Adipose tissue (tissue), 3 donors: ENCODE measurements around the gene UTS2B. TPM values are rescaled to one million over a fixed set of nuclear protein-coding genes. Genes with fewer than 3 reads are reported as not detected.

Experiments used
- H3K27ac ChIP-seq: one replicate; pipeline ENCODE4 v1.5.1; 2013; ENCODE audit warnings: low read depth, low read length
- WGBS, 3 donors: extraction: QIAGEN DNeasy Blood & Tissue Kit; methylation state at CpG; one replicate each; pipeline ENCODE4 v1.1.7; 2013; 5-methylcytosine and 5-hydroxymethylcytosine counted together
- polyA plus RNA-seq, 3 donors: library from polyadenylated mRNA; stranded (reverse); fragments of 200-250 nt; gene quantifications; one replicate each; pipeline ENCODE4 v1.2.3, GENCODE V29; 2013
- donor health status: healthy with polysubstance abuse.
- donor health status: Bipolar disorder and iron deficiency.
- donor health status: healthy.

UTS2B gene, protein sequence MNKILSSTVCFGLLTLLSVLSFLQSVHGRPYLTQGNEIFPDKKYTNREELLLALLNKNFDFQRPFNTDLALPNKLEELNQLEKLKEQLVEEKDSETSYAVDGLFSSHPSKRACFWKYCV
- under 1 TPM in 2 of 3 donors, not detected in 1; 0.15 to 0.70 TPM for polyA plus RNA-seq

DNA sequence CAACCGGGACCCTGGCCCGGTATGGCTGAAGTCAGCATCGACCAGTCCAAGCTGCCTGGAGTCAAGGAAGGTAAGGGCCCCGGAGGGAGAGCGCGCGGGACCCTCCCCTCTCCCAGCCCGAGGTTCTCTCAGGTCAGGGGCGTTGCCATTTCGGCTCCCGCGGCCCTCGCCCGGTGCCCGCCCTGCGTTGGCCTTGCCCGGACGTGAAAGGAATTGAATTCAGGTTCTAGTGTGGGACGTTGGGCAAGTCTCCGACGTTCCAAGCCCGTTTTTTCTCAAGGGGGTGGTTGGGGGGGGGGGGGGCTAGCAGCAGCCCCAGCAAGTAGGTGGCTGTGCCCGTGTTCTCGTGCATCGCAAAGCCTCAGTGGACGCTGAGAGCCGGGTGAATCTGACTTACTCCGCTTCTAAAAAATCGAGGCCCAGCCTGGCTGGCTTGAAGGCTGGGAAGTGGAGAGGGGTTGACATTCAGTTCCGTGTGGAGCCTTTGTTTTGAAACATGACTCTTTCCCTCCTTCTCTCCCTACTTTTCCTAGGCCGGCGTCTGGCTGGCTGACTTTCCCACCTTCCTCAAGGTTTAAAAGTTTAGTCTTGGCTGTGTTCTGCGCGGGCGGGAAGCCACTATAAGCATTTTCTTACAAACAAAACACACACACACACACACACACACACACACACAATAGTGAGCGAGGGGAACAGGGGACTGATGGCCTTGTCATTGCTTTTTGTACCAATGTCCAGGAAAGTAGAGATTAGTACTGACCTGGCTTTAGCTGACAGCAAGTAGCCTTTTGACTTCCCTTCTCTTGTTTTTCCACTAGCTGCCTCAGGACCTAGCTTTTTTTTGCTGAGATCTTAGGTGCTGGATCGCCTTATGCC, at the start of gene UTS2B:
Gene UTS2B (minus strand): TSS at position 873 of the 876 bp plus-strand sequence. CDS start 48,337 bp downstream, outside the sequence.
- 1 to 5% (median 3%) methylated on average over 30 to 37 of the region's 37 CpGs for WGBS, 3 donors
- H3K27ac ChIP-seq, result peak within 1 kb of the TSS; percentile 60

GRCh38 chr3:191380001-191380400, 49.7 kb upstream of the UTS2B start:
- no peak overlapping the region for H3K27ac ChIP-seq
- 37 to 80% (median 64%) methylated on average over 2 of the region's 2 CpGs for WGBS, 3 donors

DNA sequence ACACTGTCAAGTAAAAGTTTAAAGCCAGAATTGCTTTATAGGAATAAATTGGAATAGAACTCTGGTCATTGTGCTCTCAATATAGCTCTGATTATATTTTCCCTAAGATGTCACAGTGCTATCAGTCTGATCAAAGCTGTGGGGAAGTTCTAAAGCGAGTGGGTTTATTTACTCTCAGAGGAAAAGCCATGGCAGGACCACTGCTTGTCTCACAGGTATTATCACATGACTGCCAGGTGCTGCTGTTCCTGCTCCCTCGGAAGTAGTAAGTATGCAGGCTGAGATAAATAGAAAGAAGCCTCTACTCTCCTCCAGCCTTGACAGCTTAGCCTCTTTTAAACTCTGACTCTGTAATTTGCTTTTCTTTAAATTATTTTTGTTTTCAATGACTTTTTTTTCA, 49.1 kb upstream of the UTS2B start:
- 35 to 72% (median 47%) methylated on average over 2 of the region's 2 CpGs for WGBS, 3 donors
- H3K27ac ChIP-seq, result no peak overlapping the region

GRCh38 chr3:191378142-191378812, 48.0 kb upstream of the UTS2B start:
- H3K27ac ChIP-seq, result no peak overlapping the region

DNA sequence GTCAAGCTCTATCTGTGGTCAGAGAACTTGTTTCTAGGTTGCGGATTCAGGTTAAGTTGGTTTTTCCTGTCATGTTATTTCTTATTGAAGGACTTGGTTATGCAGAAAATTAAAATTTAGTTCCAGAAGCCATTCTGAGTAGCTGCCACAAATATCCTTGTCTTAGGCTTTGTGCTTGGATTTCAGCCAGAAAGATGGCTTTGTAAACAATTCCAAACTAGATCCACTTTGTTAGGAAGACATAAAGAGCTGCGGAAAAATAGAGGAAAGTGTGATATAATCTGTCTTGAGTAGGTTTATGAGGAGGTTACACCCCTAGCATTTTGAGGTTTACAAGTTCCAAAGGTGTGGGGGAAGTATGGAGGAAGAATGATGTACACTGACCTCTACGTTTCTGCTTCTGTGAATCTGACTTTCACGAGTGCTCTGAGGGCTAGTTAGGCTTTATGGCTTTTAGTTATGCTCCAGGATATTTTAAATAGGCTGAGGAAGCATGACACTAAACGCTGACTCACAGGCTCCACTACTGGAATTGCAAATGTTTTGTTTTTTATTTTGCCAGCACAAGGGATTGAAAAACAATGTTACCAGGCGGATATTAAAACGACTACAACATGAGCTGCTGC, 46.3 kb upstream of the UTS2B start:
- H3K27ac ChIP-seq, result peak overlapping the region; percentile 12

GRCh38 chr3:191373327-191373726, 43.0 kb upstream of the UTS2B start:
- WGBS, 3 donors, result 76 to 95% (median 90%) methylated on average over 4 of the region's 4 CpGs
- H3K27ac ChIP-seq, result no peak overlapping the region

More for the DNA sequence above, 46.3 kb upstream of the UTS2B start:
- 49 to 75% (median 56%) methylated on average over 7 of the region's 7 CpGs for WGBS, 3 donors

DNA sequence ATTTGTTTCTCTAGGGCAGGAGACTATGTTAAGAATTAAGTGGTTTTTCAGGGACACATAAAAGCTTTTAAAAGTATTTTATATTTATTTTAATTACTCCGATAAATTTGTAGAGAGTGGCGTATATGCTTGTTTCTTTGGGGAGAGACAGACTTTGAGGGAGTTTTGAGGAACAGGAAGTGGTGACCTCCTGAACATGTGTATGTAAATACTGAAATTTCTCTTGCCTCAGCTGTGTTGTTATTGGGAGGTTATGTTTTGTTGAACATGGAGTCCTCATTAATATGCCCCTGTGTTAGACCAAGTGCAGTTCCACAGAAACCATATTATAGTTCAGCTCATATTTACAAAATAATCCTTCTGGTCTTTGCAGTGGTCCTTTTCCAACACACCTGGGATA, 41.8 kb upstream of the UTS2B start:
- WGBS, 3 donors, result 86 to 96% (median 90%) methylated on average over 2 of the region's 2 CpGs
- no peak overlapping the region for H3K27ac ChIP-seq

- H3K27ac ChIP-seq, result no peak overlapping the region
- 69 to 82% (median 79%) methylated on average over 2 of the region's 2 CpGs for WGBS, 3 donors
Measured at GRCh38 chr3:191369616-191370010, 39.3 kb upstream of the UTS2B start.

- no peak overlapping the region for H3K27ac ChIP-seq
Measured at GRCh38 chr3:191368755-191369615, 38.7 kb upstream of the UTS2B start.

DNA sequence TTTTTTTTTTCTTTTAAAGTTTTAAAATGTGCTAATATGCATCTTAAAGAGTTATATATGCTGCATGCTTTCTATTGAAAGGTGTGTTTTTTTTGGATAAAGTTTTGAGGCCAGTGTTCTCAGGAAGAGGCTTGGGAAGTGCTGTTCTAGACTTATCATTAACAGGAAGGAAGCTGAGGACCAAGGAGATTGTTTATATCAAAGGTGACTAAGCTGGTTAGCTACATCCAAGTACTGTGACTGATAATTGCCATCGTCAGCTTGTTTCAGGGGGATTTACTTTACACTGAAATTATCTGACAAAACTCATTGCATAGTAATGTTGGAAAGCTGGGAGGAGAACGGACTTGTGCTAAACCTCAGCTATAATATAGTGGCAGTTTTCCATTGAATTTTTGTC, 36.3 kb upstream of the UTS2B start:
- H3K27ac ChIP-seq, result no peak overlapping the region

More at GRCh38 chr3:191368755-191369615, 38.7 kb upstream of the UTS2B start:
- whole genome bisulfite sequencing, 3 donors, result 86 to 95% (median 94%) methylated on average over 5 of the region's 5 CpGs

DNA sequence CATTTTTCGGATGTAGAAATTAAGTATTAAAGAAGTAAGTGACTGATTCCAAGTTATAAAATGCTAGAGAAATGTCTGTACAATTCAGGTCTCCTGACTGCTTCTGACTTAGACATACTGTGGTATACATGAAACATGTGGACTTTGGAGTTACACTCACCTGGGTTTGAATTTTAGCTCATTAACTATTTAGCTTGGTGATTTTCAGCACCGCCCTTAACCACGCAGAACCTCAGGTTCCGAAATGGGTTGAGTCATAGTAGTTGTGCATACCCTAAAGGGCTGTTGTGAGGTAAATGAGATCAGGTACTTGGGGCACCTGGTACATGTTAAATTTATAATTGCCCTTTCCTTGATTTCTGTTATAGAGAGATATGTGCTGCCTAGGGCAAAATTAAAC, 32.9 kb upstream of the UTS2B start:
- WGBS, 3 donors, result 80 to 96% (median 95%) methylated on average over 4 of the region's 4 CpGs
- no peak overlapping the region for H3K27ac ChIP-seq

More for the DNA sequence above, 36.3 kb upstream of the UTS2B start:
- WGBS, 3 donors, result 64 to 86% (median 74%) methylated on average over 2 of the region's 2 CpGs

DNA sequence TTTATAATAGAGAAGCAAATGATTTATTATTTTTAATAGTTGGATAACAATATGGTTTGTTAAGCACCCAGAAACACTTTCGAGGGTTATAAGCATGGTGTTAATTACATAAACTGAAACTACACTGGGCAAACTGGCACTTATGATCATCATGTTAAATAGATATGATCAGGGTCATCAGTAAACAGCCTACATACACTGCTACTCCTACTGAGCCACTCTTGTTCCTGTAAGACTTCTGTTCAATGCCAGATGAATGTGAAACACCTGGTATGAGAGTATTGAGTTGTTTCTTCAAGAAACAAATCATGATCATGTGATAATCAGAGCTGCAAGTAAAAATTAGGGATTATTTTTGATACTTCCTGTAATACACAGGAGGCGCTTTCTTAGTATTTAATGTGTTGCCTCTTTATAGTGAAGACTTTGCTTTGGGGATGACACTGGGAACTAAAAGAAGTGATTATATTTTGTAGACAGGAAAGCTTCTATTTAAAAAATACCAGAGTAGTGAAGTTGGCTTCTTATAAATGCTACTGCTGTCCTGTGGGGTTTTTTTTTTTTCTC, 32.3 kb upstream of the UTS2B start:
- H3K27ac ChIP-seq, result no peak overlapping the region
- WGBS, 3 donors, result 92 to 95% (median 92%) methylated on average over 2 of the region's 2 CpGs

DNA sequence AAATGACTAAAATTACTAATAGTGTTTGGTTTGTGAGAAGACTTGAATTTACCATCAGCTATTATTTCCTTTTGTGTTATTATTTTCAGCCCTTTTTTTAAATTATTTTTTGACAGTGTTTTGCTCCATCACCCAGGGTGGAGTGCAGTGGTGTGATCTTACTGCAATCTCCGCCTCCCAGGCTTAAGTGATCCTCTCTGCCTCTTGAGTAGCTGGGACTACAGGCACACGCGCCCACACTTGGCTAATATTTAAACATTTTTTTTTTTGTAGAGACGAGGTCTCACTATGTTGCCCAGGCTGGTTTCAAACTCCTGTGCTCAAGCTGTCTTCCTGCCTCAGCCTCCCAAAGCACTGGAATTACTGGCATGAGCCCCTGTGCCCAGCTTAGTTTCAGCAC, 31.7 kb upstream of the UTS2B start:
- no peak overlapping the region for H3K27ac ChIP-seq
- whole genome bisulfite sequencing, 3 donors, result 76 to 89% (median 88%) methylated on average over 4 of the region's 4 CpGs

- no peak overlapping the region for H3K27ac ChIP-seq
- WGBS, 3 donors, result 93 to 100% (median 95%) methylated on average over 1 of the region's 1 CpG
Measured at GRCh38 chr3:191361456-191361855, 31.1 kb upstream of the UTS2B start.

DNA sequence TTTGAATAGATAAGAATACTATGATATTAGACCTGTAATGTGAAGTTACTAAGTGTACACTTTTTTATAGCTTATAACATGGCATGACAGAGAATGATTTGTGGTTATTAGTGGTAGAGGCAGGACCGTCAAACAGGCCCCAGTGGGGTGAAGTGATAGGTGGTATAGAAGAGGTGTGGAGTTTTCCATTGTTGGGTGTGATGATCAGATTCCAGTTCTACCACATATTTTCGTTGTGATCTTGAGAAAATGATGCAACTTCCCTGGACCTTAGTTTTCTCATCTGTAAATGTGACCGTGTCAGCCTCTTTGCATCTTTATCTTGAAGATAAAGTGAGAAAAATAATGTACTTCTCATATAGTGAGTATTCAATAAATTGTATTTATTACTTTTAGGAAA, 30.3 kb upstream of the UTS2B start:
- WGBS, 3 donors, result 89 to 92% (median 89%) methylated on average over 3 of the region's 3 CpGs
- no peak overlapping the region for H3K27ac ChIP-seq

GRCh38 chr3:191358929-191359328, 28.6 kb upstream of the UTS2B start:
- WGBS, 3 donors, result 51 to 81% (median 74%) methylated on average over 2 of the region's 2 CpGs
- H3K27ac ChIP-seq, result no peak overlapping the region

- no peak overlapping the region for H3K27ac ChIP-seq
- WGBS, 3 donors, result 89 to 93% (median 92%) methylated on average over 6 of the region's 6 CpGs
Measured at GRCh38 chr3:191357909-191358308, 27.6 kb upstream of the UTS2B start.
